Neural progenitor cell (in vitro differentiated cells): ENCODE results near the gene FANCD2OS. TPM values are rescaled to one million over a fixed set of nuclear protein-coding genes. Genes with fewer than 3 reads are reported as not detected.
"Not testable (repeated sequence)": the region's sequence is repeated elsewhere in the genome, so short reads cannot be mapped to it uniquely, and the experiment has no call there.

ENCODE experiments used
- DNase-seq: peaks from one replicate; pipeline ENCODE4 v3.0.0-alpha.2; 2016; ENCODE audit warnings: low spot score
- H2AFZ ChIP-seq: fragments of 200-600 bp; sonication (generic); replicated peaks from 2 replicates; pipeline ENCODE4 v1.6.1; 2016; ENCODE audit warnings: antibody characterized with exemption
- H3F3A ChIP-seq: fragments of 200-600 bp; sonication (generic); 2 replicates; pipeline ENCODE4 v1.6.1; 2016; ENCODE audit warnings: antibody characterized with exemption, low read depth
- H3K27ac ChIP-seq: fragments of 200-600 bp; sonication (generic); 2 replicates; pipeline ENCODE4 v1.5.1; 2016; ENCODE audit warnings: mild to moderate bottlenecking
- H3K27me3 ChIP-seq: fragments of 200-600 bp; sonication (generic); 2 replicates; pipeline ENCODE4 v1.6.1; 2016; ENCODE audit warnings: mild to moderate bottlenecking, moderate library complexity
- H3K36me3 ChIP-seq: fragments of 200-600 bp; sonication (generic); 2 replicates; pipeline ENCODE4 v1.5.1; 2016
- H3K4me1 ChIP-seq: fragments of 200-600 bp; sonication (generic); 2 replicates; pipeline ENCODE4 v1.6.1; 2016; ENCODE audit warnings: mixed run types
- H3K4me2 ChIP-seq: fragments of 200-600 bp; sonication (generic); 2 replicates; pipeline ENCODE4 v1.6.1; 2016
- H3K4me3 ChIP-seq: fragments of 200-600 bp; sonication (generic); 2 replicates; pipeline ENCODE4 v1.5.1; 2016
- H3K79me2 ChIP-seq: fragments of 200-600 bp; sonication (generic); 2 replicates; pipeline ENCODE4 v1.6.1; 2016; ENCODE audit warnings: low read depth
- H3K9ac ChIP-seq: fragments of 200-600 bp; sonication (generic); 2 replicates; pipeline ENCODE4 v1.6.1; 2016
- H3K9me3 ChIP-seq: fragments of 200-600 bp; sonication (generic); 2 replicates; pipeline ENCODE4 v1.5.1; 2016; ENCODE audit warnings: low read depth
- H4K20me1 ChIP-seq: fragments of 200-600 bp; sonication (generic); 2 replicates; pipeline ENCODE4 v1.6.1; 2016; ENCODE audit warnings: low read depth
- H3K27ac Mint-ChIP-seq: 3 replicates; pipeline ENCODE4 v1.8.0; 2021; ENCODE audit warnings: mixed read lengths
- H3K27me3 Mint-ChIP-seq: 2 replicates; pipeline ENCODE4 v1.8.0; 2022; ENCODE audit warnings: low read depth, mild to moderate bottlenecking, inconsistent platforms, moderate library complexity, mixed read lengths; ENCODE audit not compliant: insufficient read depth
- H3K36me3 Mint-ChIP-seq: 3 replicates; pipeline ENCODE4 v1.8.0; 2021; ENCODE audit warnings: mixed read lengths
- H3K4me1 Mint-ChIP-seq: 3 replicates; pipeline ENCODE4 v1.8.0; 2021; ENCODE audit warnings: mixed read lengths
- H3K4me3 Mint-ChIP-seq: 3 replicates; pipeline ENCODE4 v1.8.0; 2021; ENCODE audit warnings: mild to moderate bottlenecking, moderate library complexity, mixed read lengths
- H3K9me3 Mint-ChIP-seq: 3 replicates; pipeline ENCODE4 v1.8.0; 2020; ENCODE audit warnings: mixed read lengths
- CTCF ChIP-seq: fragments of 200-600 bp; sonication (generic); IDR thresholded peaks from 2 replicates; pipeline ENCODE4 v1.5.1; 2017; ENCODE audit warnings: antibody characterized with exemption, mild to moderate bottlenecking
- EZH2 ChIP-seq: fragments of 200-600 bp; sonication (generic); IDR thresholded peaks from 2 replicates; pipeline ENCODE4 v1.6.1; 2017; ENCODE audit warnings: antibody characterized with exemption, mild to moderate bottlenecking, moderate library complexity
- EZH2phosphoT487 ChIP-seq: fragments of 200-600 bp; sonication (generic); IDR thresholded peaks from 2 replicates; pipeline ENCODE4 v1.6.1; 2017; ENCODE audit warnings: antibody characterized with exemption
- total RNA-seq: library from RNA; depleted of rRNA; stranded (reverse); fragments of >200 nt; gene quantifications from 2 replicates; pipeline ENCODE4 v1.2.3, GENCODE V29; 2015; ENCODE audit warnings: low replicate concordance

The FANCD2OS gene
- total RNA-seq, 1 donor from 2014 or later: not detected

DNA sequence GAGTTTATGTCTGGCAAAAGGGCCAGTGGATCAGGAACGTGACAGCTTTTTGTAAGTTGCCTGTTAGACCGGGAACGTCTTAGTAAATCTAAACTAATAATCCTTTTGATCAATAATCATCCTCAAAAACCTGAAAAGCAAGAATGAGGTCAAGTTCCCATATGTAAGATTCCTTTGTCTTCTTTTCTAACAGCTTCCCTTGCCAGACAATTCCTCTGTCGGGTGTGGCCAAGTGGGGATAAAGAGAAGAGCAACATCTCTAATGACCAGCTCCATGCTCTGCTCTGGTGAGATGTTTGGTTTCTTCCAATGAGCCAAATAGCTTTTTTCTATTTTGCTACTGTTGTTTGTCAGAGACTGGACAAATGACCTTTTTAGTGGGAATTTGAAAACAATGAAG is 19.8 kb downstream of the FANCD2OS start:
- Histone ChIP-seq H3K79me2 (no peaks in the 10 kb centered on the region), H3K9me3 (no peaks in the 10 kb centered on the region), H3K4me2 (no peak overlapping the region), H3K4me3 (no peak overlapping the region), H3K27ac (no peak overlapping the region), H4K20me1 (no peaks in the 10 kb centered on the region), H3K9ac (no peak overlapping the region), H3F3A (no peaks in the 10 kb centered on the region), H2AFZ (no peak overlapping the region), H3K4me1 (no peaks in the 10 kb centered on the region), H3K36me3 (peaks cover 12% of the 10 kb centered on the region), H3K27me3 (no peaks in the 10 kb centered on the region)
- no peaks in the 10 kb centered on the region for H3K4me1 Mint-ChIP-seq
- no peaks in the 10 kb centered on the region for H3K27me3 Mint-ChIP-seq
- TF ChIP-seq CTCF (no peak), EZH2phosphoT487 (no peak)
- peaks cover 13% of the 10 kb centered on the region for H3K36me3 Mint-ChIP-seq
- H3K9me3 Mint-ChIP-seq: no peaks in the 10 kb centered on the region
- no peak overlapping the region for H3K4me3 Mint-ChIP-seq
- H3K27ac Mint-ChIP-seq: no peak overlapping the region
- no peak for DNase-seq

GRCh38 chr3:10085738-10086137 is 22.3 kb downstream of the FANCD2OS start:
- no peaks in the 10 kb centered on the region for H3K9me3 Mint-ChIP-seq
- Histone ChIP-seq H3K27ac (no peak overlapping the region), H3K9me3 (no peaks in the 10 kb centered on the region), H3F3A (no peaks in the 10 kb centered on the region), H3K4me1 (no peaks in the 10 kb centered on the region), H3K36me3 (peaks cover 12% of the 10 kb centered on the region), H3K79me2 (no peaks in the 10 kb centered on the region), H3K9ac (no peak overlapping the region), H3K4me3 (no peak overlapping the region), H2AFZ (no peak overlapping the region), H3K4me2 (no peak overlapping the region), H4K20me1 (no peaks in the 10 kb centered on the region), H3K27me3 (no peaks in the 10 kb centered on the region)
- TF ChIP-seq EZH2phosphoT487 (no peak), CTCF (no peak), EZH2 (no peak)
- H3K4me1 Mint-ChIP-seq: no peaks in the 10 kb centered on the region
- H3K36me3 Mint-ChIP-seq: peaks cover 7% of the 10 kb centered on the region
- no peak for DNase-seq
- no peak overlapping the region for H3K27ac Mint-ChIP-seq
- H3K4me3 Mint-ChIP-seq: no peak overlapping the region
- no peaks in the 10 kb centered on the region for H3K27me3 Mint-ChIP-seq

DNA sequence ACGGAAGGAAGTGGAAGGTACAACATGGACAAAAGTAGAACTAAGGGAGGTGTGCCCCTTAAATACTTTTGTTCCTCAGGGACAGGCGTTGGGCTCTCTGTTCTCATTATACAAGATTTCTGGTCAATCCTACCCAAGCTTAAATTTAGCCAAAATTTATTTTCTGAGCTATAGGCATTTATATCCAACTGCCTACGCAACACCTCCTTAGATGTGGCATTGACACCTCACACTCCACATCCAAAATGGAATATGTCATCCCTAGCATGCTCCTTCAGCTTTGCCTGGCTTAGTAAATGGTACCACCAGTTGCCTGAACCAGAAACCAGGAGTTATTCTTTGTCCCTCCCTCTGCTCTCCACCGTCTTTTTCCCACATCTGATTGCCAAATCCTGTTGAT is 26.2 kb downstream of the FANCD2OS start:
- TF ChIP-seq EZH2phosphoT487: no peak
- TF ChIP-seq CTCF: no peak
- no peak for TF ChIP-seq EZH2
- Histone ChIP-seq H3K4me1 (no peaks in the 10 kb centered on the region), H2AFZ (no peak overlapping the region), H3K27me3 (no peaks in the 10 kb centered on the region), H3K9ac (no peak overlapping the region), H3K4me2 (no peak overlapping the region), H3K9me3 (no peaks in the 10 kb centered on the region), H3K27ac (no peak overlapping the region), H3K36me3 (peaks cover 5% of the 10 kb centered on the region), H3K4me3 (no peak overlapping the region), H3K79me2 (no peaks in the 10 kb centered on the region), H4K20me1 (no peaks in the 10 kb centered on the region), H3F3A (no peaks in the 10 kb centered on the region)
- Mint-ChIP-seq H3K9me3 (no peaks in the 10 kb centered on the region), H3K27me3 (no peaks in the 10 kb centered on the region), H3K36me3 (peaks cover 10% of the 10 kb centered on the region), H3K27ac (no peak overlapping the region), H3K4me1 (no peaks in the 10 kb centered on the region), H3K4me3 (no peak overlapping the region)
- DNase-seq: no peak

- Histone ChIP-seq H3K4me3 (no peak overlapping the region), H2AFZ (no peak overlapping the region), H3K4me1 (no peaks in the 10 kb centered on the region), H4K20me1 (no peaks in the 10 kb centered on the region), H3K36me3 (peaks cover 5% of the 10 kb centered on the region), H3K79me2 (no peaks in the 10 kb centered on the region), H3K9ac (no peak overlapping the region), H3F3A (no peaks in the 10 kb centered on the region), H3K27ac (no peak overlapping the region), H3K4me2 (no peak overlapping the region), H3K9me3 (no peaks in the 10 kb centered on the region), H3K27me3 (no peaks in the 10 kb centered on the region)
- Mint-ChIP-seq H3K9me3 (no peaks in the 10 kb centered on the region), H3K27me3 (no peaks in the 10 kb centered on the region), H3K36me3 (peaks cover 22% of the 10 kb centered on the region), H3K4me1 (no peaks in the 10 kb centered on the region), H3K4me3 (no peak overlapping the region), H3K27ac (no peak overlapping the region)
- no peak for TF ChIP-seq CTCF
- TF ChIP-seq EZH2phosphoT487: no peak
- TF ChIP-seq EZH2: no peak
- no peak for DNase-seq
Observed at GRCh38 chr3:10074666-10075065, 33.4 kb downstream of the FANCD2OS start.

- not testable (repeated sequence) for H3K9ac ChIP-seq, H3K4me3 Mint-ChIP-seq, H3K79me2 ChIP-seq, H2AFZ ChIP-seq, H3K27ac Mint-ChIP-seq, H3K4me1 Mint-ChIP-seq, H3K4me2 ChIP-seq, H3K9me3 ChIP-seq, H3K27me3 ChIP-seq, H4K20me1 ChIP-seq, H3F3A ChIP-seq, H3K4me3 ChIP-seq, DNase-seq, H3K27me3 Mint-ChIP-seq, H3K4me1 ChIP-seq, H3K27ac ChIP-seq
- peaks cover 12% of the 10 kb centered on the region for H3K9me3 Mint-ChIP-seq
- peaks cover 28% of the 10 kb centered on the region for H3K36me3 ChIP-seq
- peaks cover 44% of the 10 kb centered on the region for H3K36me3 Mint-ChIP-seq
Observed at GRCh38 chr3:10070077-10070476, 38.0 kb downstream of the FANCD2OS start.
